H1 (cell line): Measurements from ENCODE around the gene NDP. TPM values are rescaled to one million over a fixed set of nuclear protein-coding genes. Genes with fewer than 3 reads are reported as not detected.
A peak's percentile ranks its signal among the peaks of the same experiment; 100 is the strongest.

Experiments used
- BACH1 ChIP-seq: IDR thresholded peaks from 2 replicates; pipeline ENCODE4 v1.6.1; 2012; ENCODE audit warnings: low read length, improper control_type of control experiment
- EZH2 ChIP-seq: fragments of 200-600 bp; sonication (generic); IDR thresholded peaks from 2 replicates; pipeline ENCODE4 v1.7.1; 2012; ENCODE audit warnings: low read depth, mild to moderate bottlenecking, moderate library complexity, low read length, inconsistent platforms; ENCODE audit not compliant: severe bottlenecking
- JUND ChIP-seq: IDR thresholded peaks from 2 replicates; pipeline ENCODE4 v1.6.1; 2011; ENCODE audit warnings: mild to moderate bottlenecking, improper control_type of control experiment, low read length
- KDM5A ChIP-seq: fragments of 200-600 bp; IDR thresholded peaks from 2 replicates; pipeline ENCODE4 v1.7.1; 2012; ENCODE audit warnings: mild to moderate bottlenecking, low read length, inconsistent platforms, mixed read lengths
- NRF1 ChIP-seq: IDR thresholded peaks from 2 replicates; pipeline ENCODE4 v1.6.1; 2011; ENCODE audit warnings: mild to moderate bottlenecking, low read depth, low read length, improper control_type of control experiment
- SIRT6 ChIP-seq: IDR thresholded peaks from one replicate; pipeline ENCODE4 v1.7.1; 2012; ENCODE audit warnings: low read length, inconsistent platforms
- SRF ChIP-seq: IDR thresholded peaks from 2 replicates; pipeline ENCODE4 v1.6.1; 2011; ENCODE audit warnings: mild to moderate bottlenecking, low read depth, low read length, moderate library complexity
- SUZ12 ChIP-seq: fragments of 200-600 bp; sonication (generic); IDR thresholded peaks from 2 replicates; pipeline ENCODE4 v1.6.1; 2012; ENCODE audit warnings: mild to moderate bottlenecking, inconsistent platforms, low read length, moderate library complexity, mixed read lengths
- TAF1 ChIP-seq: IDR thresholded peaks from 2 replicates; pipeline ENCODE4 v1.6.1; 2011; ENCODE audit warnings: mild to moderate bottlenecking, low read depth, low read length
- TCF12 ChIP-seq: IDR thresholded peaks from 2 replicates; pipeline ENCODE4 v1.6.1; 2011; ENCODE audit warnings: low read depth, mild to moderate bottlenecking, low read length
- TEAD4 ChIP-seq: IDR thresholded peaks from 2 replicates; pipeline ENCODE4 v1.6.1; 2012; ENCODE audit warnings: low read depth, low read length, inconsistent platforms, mixed read lengths
- polyA plus RNA-seq, 7 experiments: library from polyadenylated mRNA; depleted of rRNA in 3 of 7; stranded (reverse) in 5 of 7; unstranded in 2 of 7; fragments of >200 nt in 5 of 7; fragments of 200-250 nt in 2 of 7; gene quantifications; 1 replicate in 5 of 7; 2 replicates in 1 of 7; 4 replicates in 1 of 7; pipeline versions ENCODE4 v1.2.1 to v1.2.3, GENCODE V29; 2011 to 2013; ENCODE audit warnings: missing spikeins in 2 of 7, mixed read lengths in 2 of 7
- total RNA-seq: library from RNA; stranded (reverse); fragmentation: NEBNext Ultra II Directional; extraction: Animal tissue kit (Norgen Biotek cat#: 25700); gene quantifications from 2 replicates; pipeline ENCODE4 v1.2.1, GENCODE V29; 2021
- TF ChIP-seq, protein P1 (sequence below): IDR thresholded peaks from 2 replicates; pipeline ENCODE4 v1.6.1; 2012; ENCODE audit warnings: inconsistent platforms
- TF ChIP-seq, protein P2 (sequence below): fragments of 300-600 bp; sonication (generic); IDR thresholded peaks from 2 replicates; pipeline ENCODE4 v1.7.1; 2012; ENCODE audit warnings: low read length, moderate library complexity, mild to moderate bottlenecking, inconsistent platforms; ENCODE audit not compliant: insufficient replicate concordance

The NDP gene
- total and polyA plus RNA-seq, 2 of the 8 experiments (the other 6 are each of a cell fraction or from before 2014, with no cell fraction given) = 0.26 to 0.82 TPM

DNA sequence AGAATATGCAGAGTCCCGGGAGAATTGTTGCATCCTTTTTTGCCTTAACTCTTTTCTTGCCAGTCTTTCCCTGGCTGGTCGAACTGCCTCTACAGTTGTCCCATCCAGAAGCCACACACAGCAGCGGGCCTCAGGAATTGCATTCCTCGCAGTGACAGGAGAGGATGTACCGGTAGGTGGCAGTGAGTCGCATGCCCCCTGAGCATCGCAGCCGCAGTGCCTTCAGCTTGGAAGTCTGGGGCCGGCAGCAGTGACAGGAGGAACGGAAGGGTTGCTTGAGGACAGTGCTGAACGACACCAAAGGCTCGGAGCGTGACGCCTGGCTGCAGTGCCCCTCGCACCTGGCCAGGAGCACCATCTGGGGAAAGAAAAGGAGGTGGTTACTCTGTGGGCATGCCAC is 23.5 kb downstream of the NDP start (continued):
- TF ChIP-seq SIRT6 = no peak
- no peak for TF ChIP-seq KDM5A
- TF ChIP-seq SRF = no peak
- TF ChIP-seq EZH2 = no peak
- TF ChIP-seq, protein P1, sequence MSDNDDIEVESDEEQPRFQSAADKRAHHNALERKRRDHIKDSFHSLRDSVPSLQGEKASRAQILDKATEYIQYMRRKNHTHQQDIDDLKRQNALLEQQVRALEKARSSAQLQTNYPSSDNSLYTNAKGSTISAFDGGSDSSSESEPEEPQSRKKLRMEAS = peak; percentile 53; the same call in 1 of the 2 replicates
- TF ChIP-seq TCF12 = no peak
- TF ChIP-seq TEAD4 = peak; percentile 79
- TF ChIP-seq, protein P2, sequence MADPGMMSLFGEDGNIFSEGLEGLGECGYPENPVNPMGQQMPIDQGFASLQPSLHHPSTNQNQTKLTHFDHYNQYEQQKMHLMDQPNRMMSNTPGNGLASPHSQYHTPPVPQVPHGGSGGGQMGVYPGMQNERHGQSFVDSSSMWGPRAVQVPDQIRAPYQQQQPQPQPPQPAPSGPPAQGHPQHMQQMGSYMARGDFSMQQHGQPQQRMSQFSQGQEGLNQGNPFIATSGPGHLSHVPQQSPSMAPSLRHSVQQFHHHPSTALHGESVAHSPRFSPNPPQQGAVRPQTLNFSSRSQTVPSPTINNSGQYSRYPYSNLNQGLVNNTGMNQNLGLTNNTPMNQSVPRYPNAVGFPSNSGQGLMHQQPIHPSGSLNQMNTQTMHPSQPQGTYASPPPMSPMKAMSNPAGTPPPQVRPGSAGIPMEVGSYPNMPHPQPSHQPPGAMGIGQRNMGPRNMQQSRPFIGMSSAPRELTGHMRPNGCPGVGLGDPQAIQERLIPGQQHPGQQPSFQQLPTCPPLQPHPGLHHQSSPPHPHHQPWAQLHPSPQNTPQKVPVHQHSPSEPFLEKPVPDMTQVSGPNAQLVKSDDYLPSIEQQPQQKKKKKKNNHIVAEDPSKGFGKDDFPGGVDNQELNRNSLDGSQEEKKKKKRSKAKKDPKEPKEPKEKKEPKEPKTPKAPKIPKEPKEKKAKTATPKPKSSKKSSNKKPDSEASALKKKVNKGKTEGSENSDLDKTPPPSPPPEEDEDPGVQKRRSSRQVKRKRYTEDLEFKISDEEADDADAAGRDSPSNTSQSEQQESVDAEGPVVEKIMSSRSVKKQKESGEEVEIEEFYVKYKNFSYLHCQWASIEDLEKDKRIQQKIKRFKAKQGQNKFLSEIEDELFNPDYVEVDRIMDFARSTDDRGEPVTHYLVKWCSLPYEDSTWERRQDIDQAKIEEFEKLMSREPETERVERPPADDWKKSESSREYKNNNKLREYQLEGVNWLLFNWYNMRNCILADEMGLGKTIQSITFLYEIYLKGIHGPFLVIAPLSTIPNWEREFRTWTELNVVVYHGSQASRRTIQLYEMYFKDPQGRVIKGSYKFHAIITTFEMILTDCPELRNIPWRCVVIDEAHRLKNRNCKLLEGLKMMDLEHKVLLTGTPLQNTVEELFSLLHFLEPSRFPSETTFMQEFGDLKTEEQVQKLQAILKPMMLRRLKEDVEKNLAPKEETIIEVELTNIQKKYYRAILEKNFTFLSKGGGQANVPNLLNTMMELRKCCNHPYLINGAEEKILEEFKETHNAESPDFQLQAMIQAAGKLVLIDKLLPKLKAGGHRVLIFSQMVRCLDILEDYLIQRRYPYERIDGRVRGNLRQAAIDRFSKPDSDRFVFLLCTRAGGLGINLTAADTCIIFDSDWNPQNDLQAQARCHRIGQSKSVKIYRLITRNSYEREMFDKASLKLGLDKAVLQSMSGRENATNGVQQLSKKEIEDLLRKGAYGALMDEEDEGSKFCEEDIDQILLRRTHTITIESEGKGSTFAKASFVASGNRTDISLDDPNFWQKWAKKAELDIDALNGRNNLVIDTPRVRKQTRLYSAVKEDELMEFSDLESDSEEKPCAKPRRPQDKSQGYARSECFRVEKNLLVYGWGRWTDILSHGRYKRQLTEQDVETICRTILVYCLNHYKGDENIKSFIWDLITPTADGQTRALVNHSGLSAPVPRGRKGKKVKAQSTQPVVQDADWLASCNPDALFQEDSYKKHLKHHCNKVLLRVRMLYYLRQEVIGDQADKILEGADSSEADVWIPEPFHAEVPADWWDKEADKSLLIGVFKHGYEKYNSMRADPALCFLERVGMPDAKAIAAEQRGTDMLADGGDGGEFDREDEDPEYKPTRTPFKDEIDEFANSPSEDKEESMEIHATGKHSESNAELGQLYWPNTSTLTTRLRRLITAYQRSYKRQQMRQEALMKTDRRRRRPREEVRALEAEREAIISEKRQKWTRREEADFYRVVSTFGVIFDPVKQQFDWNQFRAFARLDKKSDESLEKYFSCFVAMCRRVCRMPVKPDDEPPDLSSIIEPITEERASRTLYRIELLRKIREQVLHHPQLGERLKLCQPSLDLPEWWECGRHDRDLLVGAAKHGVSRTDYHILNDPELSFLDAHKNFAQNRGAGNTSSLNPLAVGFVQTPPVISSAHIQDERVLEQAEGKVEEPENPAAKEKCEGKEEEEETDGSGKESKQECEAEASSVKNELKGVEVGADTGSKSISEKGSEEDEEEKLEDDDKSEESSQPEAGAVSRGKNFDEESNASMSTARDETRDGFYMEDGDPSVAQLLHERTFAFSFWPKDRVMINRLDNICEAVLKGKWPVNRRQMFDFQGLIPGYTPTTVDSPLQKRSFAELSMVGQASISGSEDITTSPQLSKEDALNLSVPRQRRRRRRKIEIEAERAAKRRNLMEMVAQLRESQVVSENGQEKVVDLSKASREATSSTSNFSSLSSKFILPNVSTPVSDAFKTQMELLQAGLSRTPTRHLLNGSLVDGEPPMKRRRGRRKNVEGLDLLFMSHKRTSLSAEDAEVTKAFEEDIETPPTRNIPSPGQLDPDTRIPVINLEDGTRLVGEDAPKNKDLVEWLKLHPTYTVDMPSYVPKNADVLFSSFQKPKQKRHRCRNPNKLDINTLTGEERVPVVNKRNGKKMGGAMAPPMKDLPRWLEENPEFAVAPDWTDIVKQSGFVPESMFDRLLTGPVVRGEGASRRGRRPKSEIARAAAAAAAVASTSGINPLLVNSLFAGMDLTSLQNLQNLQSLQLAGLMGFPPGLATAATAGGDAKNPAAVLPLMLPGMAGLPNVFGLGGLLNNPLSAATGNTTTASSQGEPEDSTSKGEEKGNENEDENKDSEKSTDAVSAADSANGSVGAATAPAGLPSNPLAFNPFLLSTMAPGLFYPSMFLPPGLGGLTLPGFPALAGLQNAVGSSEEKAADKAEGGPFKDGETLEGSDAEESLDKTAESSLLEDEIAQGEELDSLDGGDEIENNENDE = no peak
- no peak for TF ChIP-seq TAF1
- no peak for TF ChIP-seq NRF1
- no peak for TF ChIP-seq BACH1
- no peak for TF ChIP-seq SUZ12
- no peak for TF ChIP-seq JUND
